ENCODE data around the gene SPTAN1. TPM values are rescaled to one million over a fixed set of nuclear protein-coding genes. Genes with fewer than 3 reads are reported as not detected.

The SPTAN1 gene
- total RNA-seq, 2 experiments from 2014 or later = 355 to 358 TPM

Other genes with a start within 250 kb of the SPTAN1 start
- gene TRUB2, start 230.1 kb upstream of the SPTAN1 start, total RNA-seq = 10 to 100 TPM; 18.7 to 21.0 TPM
- 10 to 100 TPM; 34.9 to 35.1 TPM for gene COQ4, start 229.7 kb upstream of the SPTAN1 start, total RNA-seq
- gene SLC27A4, start 212.1 kb upstream of the SPTAN1 start, total RNA-seq = 10 to 100 TPM; 13.6 to 13.9 TPM
- 10 to 100 TPM; 60.7 to 63.4 TPM for gene URM1, start 181.2 kb upstream of the SPTAN1 start, total RNA-seq
- 1 to 10 TPM; 3.5 to 3.7 TPM for gene CERCAM, start 131.7 kb upstream of the SPTAN1 start, total RNA-seq
- 10 to 100 TPM; 64.9 to 65.0 TPM for gene ODF2, start 96.6 kb upstream of the SPTAN1 start, total RNA-seq
- 10 to 100 TPM; 39.3 to 41.6 TPM for gene GLE1, start 47.9 kb upstream of the SPTAN1 start, total RNA-seq
- 10 to 100 TPM; 37.7 to 40.4 TPM for gene DYNC2I2, start 104.3 kb downstream of the SPTAN1 start, total RNA-seq
- 100 to 1,000 TPM; 411 to 415 TPM for gene SET, start 136.6 kb downstream of the SPTAN1 start, total RNA-seq
- 1 to 10 TPM; 7.4 to 9.6 TPM for gene PKN3, start 149.9 kb downstream of the SPTAN1 start, total RNA-seq
- 10 to 100 TPM; 64.1 to 68.9 TPM for gene ZDHHC12, start 171.5 kb downstream of the SPTAN1 start, total RNA-seq
- gene ZER1, start 219.3 kb downstream of the SPTAN1 start, total RNA-seq = 10 to 100 TPM; 27.1 to 29.2 TPM
- 10 to 100 TPM; 26.1 to 29.2 TPM for gene TBC1D13, start 234.7 kb downstream of the SPTAN1 start, total RNA-seq